SK-N-MC (cell line): Measurements from ENCODE around the gene QPCT.

Experiments used
- EZH2 ChIP-seq: fragments of 200-600 bp; sonication (generic); IDR thresholded peaks from one replicate; pipeline ENCODE4 v1.6.1; 2017; ENCODE audit warnings: antibody characterized with exemption
- POLR2AphosphoS5 ChIP-seq: IDR thresholded peaks from 2 replicates; pipeline ENCODE4 v1.6.1; 2012; ENCODE audit warnings: mild to moderate bottlenecking, low read depth, low read length, borderline replicate concordance

DNA sequence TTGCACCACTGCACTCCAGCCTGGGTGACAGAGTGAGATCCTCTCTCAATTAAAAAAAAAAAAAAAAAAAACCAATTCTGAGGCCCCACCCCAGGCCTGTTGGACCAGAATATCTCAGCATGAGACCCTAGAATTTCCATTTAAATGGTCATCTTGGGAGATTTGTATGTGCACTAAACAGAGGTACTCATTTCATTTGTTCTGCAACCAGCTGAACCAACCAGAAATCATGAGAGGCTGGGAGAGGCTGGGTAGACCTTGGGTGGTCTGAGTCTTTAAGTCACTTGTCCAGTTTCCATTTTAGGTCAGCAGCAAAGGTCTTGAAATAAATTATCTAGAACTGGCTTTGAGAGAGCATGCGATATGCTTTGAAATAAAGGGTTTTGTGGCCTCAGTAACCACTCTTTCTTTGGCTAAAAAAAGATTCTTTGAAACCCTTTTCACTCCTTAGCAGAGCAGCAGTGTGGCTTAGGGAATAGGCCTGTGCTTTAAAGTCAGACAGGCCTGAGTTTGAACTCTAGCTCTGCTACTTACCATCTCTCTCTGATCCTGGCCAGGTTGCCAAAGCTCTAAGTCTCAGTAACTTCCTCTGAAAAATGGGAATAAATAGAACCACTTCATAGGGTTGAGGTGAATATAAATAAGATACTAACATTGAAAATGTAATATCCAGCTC is 52.6 kb downstream of the QPCT start:
- TF ChIP-seq POLR2AphosphoS5 (no peak), EZH2 (no peak)
